K562 (cell line): ENCODE measurements around the gene AKT1. TPM values are rescaled to one million over a fixed set of nuclear protein-coding genes. Genes with fewer than 3 reads are reported as not detected.

Source experiments
- BRF1 ChIP-seq: IDR thresholded peaks from 3 replicates; pipeline ENCODE4 v1.6.1; 2011; ENCODE audit warnings: borderline replicate concordance, mild to moderate bottlenecking; ENCODE audit not compliant: insufficient read length; ENCODE audit errors: extremely low read depth
- ESRRA ChIP-seq: fragments of 450-650 bp; IDR thresholded peaks from 2 replicates; pipeline ENCODE4 v1.6.1; 2014; ENCODE audit warnings: low read depth, mild to moderate bottlenecking, moderate library complexity, borderline replicate concordance
- ETV1 ChIP-seq: fragments of 450-650 bp; conservative IDR thresholded peaks from 2 replicates; pipeline ENCODE4 v1.6.1; 2016; ENCODE audit warnings: missing genetic modification characterization, control low read depth, low read depth, missing compliant biosample characterization
- EWSR1 ChIP-seq: fragments of 450-650 bp; IDR thresholded peaks from 2 replicates; pipeline ENCODE4 v1.6.1; 2018; ENCODE audit warnings: borderline replicate concordance, mild to moderate bottlenecking, low read depth, moderate library complexity; ENCODE audit not compliant: partially characterized antibody
- SFPQ ChIP-seq: fragments of 200-400 bp; formaldehyde crosslinking; IDR thresholded peaks from 2 replicates; pipeline ENCODE4 v1.6.1; 2017; ENCODE audit warnings: mild to moderate bottlenecking, low read depth, low read length, moderate library complexity
- SRSF9 ChIP-seq: fragments of 200-400 bp; formaldehyde crosslinking; IDR thresholded peaks from 2 replicates; pipeline ENCODE4 v1.6.1; 2017; ENCODE audit warnings: low read depth, low read length, borderline replicate concordance
- XRCC4 ChIP-seq: IDR thresholded peaks from one replicate; pipeline ENCODE4 v1.6.1; 2011; ENCODE audit not compliant: insufficient read depth, insufficient read length; ENCODE audit errors: extremely low read depth
- ZBTB40 ChIP-seq, 2 experiments: fragments of 450-650 bp in 1 of 2; sonication (generic) in 1 of 2; formaldehyde crosslinking in 1 of 2; IDR thresholded peaks; 2 replicates each; pipeline versions ENCODE4 v1.7.1 to v1.9.0; 2016 to 2022; ENCODE audit warnings: inconsistent platforms in 1 of 2, mild to moderate bottlenecking in 1 of 2, missing genetic modification reagents in 1 of 2
- ZNF561 ChIP-seq: fragments of 450-650 bp; formaldehyde crosslinking; conservative IDR thresholded peaks from 2 replicates; pipeline ENCODE4 v1.4.0; 2020; ENCODE audit warnings: mild to moderate bottlenecking, moderate library complexity
- ZNF57 ChIP-seq: fragments of 450-650 bp; formaldehyde crosslinking; IDR thresholded peaks from 2 replicates; pipeline ENCODE4 v1.4.0; 2020; ENCODE audit warnings: mild to moderate bottlenecking, moderate library complexity
- ZNF75A ChIP-seq: fragments of 450-650 bp; formaldehyde crosslinking; IDR thresholded peaks from 2 replicates; pipeline ENCODE4 v1.4.0; 2020; ENCODE audit warnings: mild to moderate bottlenecking
- polyA plus RNA-seq, 8 experiments: library from polyadenylated mRNA; depleted of rRNA in 4 of 8; stranded (reverse) in 5 of 8; unstranded in 3 of 8; fragments of >200 nt; fragmentation: Nextera tagmentation in 2 of 8; fragmentation: Illumina TruSeq in 1 of 8; extraction: Ambion mirVana in 2 of 8; extraction: Trizol in 1 of 8; gene quantifications; 2 replicates each; pipeline versions ENCODE4 v1.2.1 to v1.2.3, GENCODE V29; 2011 to 2014; ENCODE audit warnings: inconsistent platforms in 1 of 8, missing spikeins in 1 of 8
- total RNA-seq, 7 experiments: library from RNA; depleted of rRNA in 6 of 7; stranded (reverse); fragments of >200 nt in 6 of 7; fragmentation: Illumina TruSeq in 2 of 7; extraction: Trizol in 2 of 7; gene quantifications; 2 replicates each; pipeline versions ENCODE4 v1.2.1 to v1.2.3, GENCODE V29; 2011 to 2021; ENCODE audit warnings: low replicate concordance in 1 of 7

AKT1 gene
- total and polyA plus RNA-seq, 9 of the 15 experiments (the other 6 are each of a cell fraction or from before 2014, with no cell fraction given), result 0.49 to 132 (median 75.1) TPM

GRCh38 chr14:104783484-104784217 lies 11.9 kb downstream of the AKT1 start (continued):
- TF ChIP-seq ZBTB40 (IDR thresholded peaks at IDR 0.05) (no peak), ZBTB40 (CRISPR knock-in tag; IDR thresholded peaks at IDR 0.05) (no peak), ZNF561 (CRISPR knock-in tag) (no peak), ETV1 (tag) (no peak), ZNF75A (no peak), SFPQ (no peak), EWSR1 (no peak), ZNF57 (no peak), XRCC4 (no peak), ESRRA (no peak), SRSF9 (no peak), BRF1 (no peak)
